Pancreas (tissue), 10 donors: ENCODE data around the gene ANKRD12. TPM values are rescaled to one million over a fixed set of nuclear protein-coding genes. Genes with fewer than 3 reads are reported as not detected.

Experiments
- ATAC-seq, 4 donors: fragments of 200-7000 bp; cut with Tn5 transposase; one replicate each; pipeline versions ENCODE4 v1.8.0 to v1.9.1; 2020; ENCODE audit warnings: mild to moderate bottlenecking in 4 of 4, moderate library complexity in 4 of 4
- DNase-seq, 6 donors: peaks; one replicate each; pipeline ENCODE4 v3.0.0-alpha.2; 2020
- FAIRE-seq: peaks from 2 replicates; lab custom pipeline; 2012; peaks lifted over from hg19 to GRCh38; lab: Jason Lieb, UNC
- H3K27ac ChIP-seq, 4 donors: fragments of 200-600 bp; sonication (generic); 1 replicate in 3 of 4; 2 replicates in 1 of 4; pipeline versions ENCODE4 v1.5.0 to v1.8.0; 2020
- H3K27me3 ChIP-seq, 4 donors: fragments of 200-600 bp; one replicate each; pipeline ENCODE4 v1.8.0; 2021
- H3K36me3 ChIP-seq, 3 donors: fragments of 200-600 bp; sonication (generic) in 1 of 3; one replicate each; pipeline versions ENCODE4 v1.5.0 to v1.8.0; 2020 to 2021
- H3K4me1 ChIP-seq, 3 donors: fragments of 200-600 bp; one replicate each; pipeline ENCODE4 v1.8.0; 2021
- H3K4me3 ChIP-seq, 4 donors: fragments of 200-600 bp; sonication (generic) in 2 of 4; one replicate each; pipeline versions ENCODE4 v1.5.0 to v1.8.0; 2020 to 2021
- H3K9me3 ChIP-seq, 4 donors: fragments of 200-600 bp; one replicate each; pipeline ENCODE4 v1.8.0; 2021
- WGBS, 2 donors: extraction: QIAGEN DNeasy Blood & Tissue Kit; methylation state at CpG; one replicate each; pipeline ENCODE4 v1.1.7; 2013; 5-methylcytosine and 5-hydroxymethylcytosine counted together
- intact Hi-C, 3 donors: fragments of 100-400 bp; cut with DNase I; formaldehyde crosslinking; loops; one replicate each; pipeline versions ENCODE4 v1.11.1 to v1.14.2; 2022
- polyA plus RNA-seq, 2 donors: library from polyadenylated mRNA; stranded (reverse); fragments of 200-250 nt; gene quantifications; one replicate each; pipeline ENCODE4 v1.2.3, GENCODE V29; 2013
- total RNA-seq, 6 donors: library from RNA; stranded (reverse); fragmentation: NEBNext Ultra II Directional in 4 of 6; extraction: Animal tissue kit (Norgen Biotek cat#: 25700) in 4 of 6; gene quantifications; one replicate each; pipeline versions ENCODE4 v1.2.1 to v1.2.4, GENCODE V29; 2021 to 2023
- TF ChIP-seq, protein P1 (sequence below), 4 donors: fragments of 200-600 bp; sonication (generic) in 3 of 4; IDR thresholded peaks; one replicate each; pipeline versions ENCODE4 v1.5.0 to v1.8.0; 2021; ENCODE audit warnings: antibody characterized with exemption in 4 of 4
- donor health status: healthy with polysubstance abuse.
- donor health status: DM: no; HTN: no; CAD: no; lungs with moderate emphysema.
- donor health status: DM: no; HTN: no; CAD: no.
- donor health status: control.
- donor health status: control.
- donor health status: Bipolar disorder and iron deficiency.
- donor health status: DM: yes; HTN: yes; CAD: no.
- donor health status: DM: no; HTN: no; CAD: no.
- donor health status: DM: no; HTN: no; CAD: no.
- donor health status: DM: yes; HTN: yes; CAD: no.

The ANKRD12 gene
- total and polyA plus RNA-seq, 8 donors, result 14.5 to 51.7 (median 27.3) TPM

DNA sequence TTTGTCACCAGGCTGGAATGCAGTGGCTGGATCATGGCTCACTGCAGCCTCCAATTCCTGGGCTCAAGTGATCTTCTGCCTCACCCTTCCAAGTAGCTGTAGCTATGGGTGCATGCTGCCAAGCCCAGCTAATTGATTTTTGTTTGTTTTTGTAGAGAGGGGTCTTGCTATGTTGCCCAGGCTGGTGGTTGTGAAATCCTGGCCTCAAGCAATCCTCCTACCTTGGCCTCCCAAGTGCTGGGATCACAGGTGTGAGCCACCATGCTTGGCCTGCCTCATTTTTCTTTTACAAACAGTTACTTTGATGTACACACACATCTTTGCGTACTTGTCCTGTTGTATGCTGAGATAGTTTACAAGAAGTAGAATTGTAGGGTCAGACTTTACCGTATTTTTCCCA, 13.1 kb upstream of the ANKRD12 start:
- intact Hi-C loops, result no loop called here
- TF ChIP-seq, protein P1, sequence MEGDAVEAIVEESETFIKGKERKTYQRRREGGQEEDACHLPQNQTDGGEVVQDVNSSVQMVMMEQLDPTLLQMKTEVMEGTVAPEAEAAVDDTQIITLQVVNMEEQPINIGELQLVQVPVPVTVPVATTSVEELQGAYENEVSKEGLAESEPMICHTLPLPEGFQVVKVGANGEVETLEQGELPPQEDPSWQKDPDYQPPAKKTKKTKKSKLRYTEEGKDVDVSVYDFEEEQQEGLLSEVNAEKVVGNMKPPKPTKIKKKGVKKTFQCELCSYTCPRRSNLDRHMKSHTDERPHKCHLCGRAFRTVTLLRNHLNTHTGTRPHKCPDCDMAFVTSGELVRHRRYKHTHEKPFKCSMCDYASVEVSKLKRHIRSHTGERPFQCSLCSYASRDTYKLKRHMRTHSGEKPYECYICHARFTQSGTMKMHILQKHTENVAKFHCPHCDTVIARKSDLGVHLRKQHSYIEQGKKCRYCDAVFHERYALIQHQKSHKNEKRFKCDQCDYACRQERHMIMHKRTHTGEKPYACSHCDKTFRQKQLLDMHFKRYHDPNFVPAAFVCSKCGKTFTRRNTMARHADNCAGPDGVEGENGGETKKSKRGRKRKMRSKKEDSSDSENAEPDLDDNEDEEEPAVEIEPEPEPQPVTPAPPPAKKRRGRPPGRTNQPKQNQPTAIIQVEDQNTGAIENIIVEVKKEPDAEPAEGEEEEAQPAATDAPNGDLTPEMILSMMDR (IDR thresholded peaks at IDR 0.05), result no peak
- Histone ChIP-seq H3K27ac (no peak overlapping the region), H3K36me3 (peaks cover 0 to 26% (median 13%) of the 10 kb centered on the region in 3 donors), H3K4me3 (no peak overlapping the region), H3K9me3 (no peaks in the 10 kb centered on the region), H3K4me1 (peaks cover 3 to 22% (median 11%) of the 10 kb centered on the region in 3 donors), H3K27me3 (no peaks in the 10 kb centered on the region)
- no peak for ATAC-seq
- DNase-seq, result no peak
- FAIRE-seq, result no peak
- WGBS, 2 donors, result 98% methylated on average over 2 of the region's 2 CpGs

DNA sequence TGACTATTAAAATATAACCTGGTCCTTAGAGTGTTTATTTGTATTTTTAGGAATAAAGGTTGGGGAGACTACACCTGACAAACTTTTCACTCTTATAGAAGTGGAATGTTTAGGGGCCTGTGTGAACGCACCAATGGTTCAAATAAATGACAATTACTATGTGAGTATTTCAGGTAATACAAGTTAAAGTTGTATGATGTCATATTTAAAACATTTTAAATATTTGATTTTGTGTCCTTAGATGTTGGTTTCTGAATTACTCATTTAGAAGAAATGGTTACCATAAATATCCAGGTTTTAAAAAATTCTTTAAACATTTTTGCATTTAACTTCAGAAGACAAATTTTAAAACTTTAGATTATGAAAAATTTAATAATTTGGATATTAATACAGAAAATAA, 11.8 kb upstream of the ANKRD12 start:
- no peaks in the 10 kb centered on the region for H3K9me3 ChIP-seq
- FAIRE-seq (peak; percentile 78), ATAC-seq (no peak), DNase-seq (no peak)
- H3K4me1 ChIP-seq, result peaks cover 0 to 15% (median 3%) of the 10 kb centered on the region in 3 donors
- no peaks in the 10 kb centered on the region for H3K27me3 ChIP-seq
- H3K4me3 ChIP-seq, result no peak overlapping the region
- peaks cover 0 to 31% (median 16%) of the 10 kb centered on the region in 3 donors for H3K36me3 ChIP-seq
- WGBS, 2 donors, result 68 to 79% methylated on average over 1 of the region's 1 CpG
- TF ChIP-seq, protein P1 (IDR thresholded peaks at IDR 0.05), result no peak
- no peak overlapping the region for H3K27ac ChIP-seq
- intact Hi-C loops, result no loop called here

DNA sequence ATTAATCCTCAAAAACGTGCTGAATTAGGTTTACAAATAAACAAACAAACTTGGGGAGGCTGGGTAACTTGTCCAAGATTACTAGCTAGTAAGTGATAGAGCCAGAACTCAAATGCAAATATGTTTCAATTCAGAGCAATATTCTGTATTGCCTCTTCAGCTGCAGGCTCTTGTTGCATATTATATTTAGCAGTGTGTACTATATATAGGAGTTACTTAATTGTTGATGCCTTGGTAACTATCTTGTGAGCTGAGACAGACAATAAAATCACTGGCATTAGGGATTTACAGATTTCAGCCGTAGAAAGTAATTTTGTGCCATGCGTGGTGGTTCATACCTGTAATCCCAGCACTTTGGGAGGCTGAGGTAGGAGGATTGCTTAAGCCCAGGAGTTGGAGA, 10.2 kb upstream of the ANKRD12 start:
- FAIRE-seq, result no peak
- H3K36me3 ChIP-seq, result peaks cover 3 to 30% (median 16%) of the 10 kb centered on the region in 3 donors
- intact Hi-C loops, result no loop called here

DNA sequence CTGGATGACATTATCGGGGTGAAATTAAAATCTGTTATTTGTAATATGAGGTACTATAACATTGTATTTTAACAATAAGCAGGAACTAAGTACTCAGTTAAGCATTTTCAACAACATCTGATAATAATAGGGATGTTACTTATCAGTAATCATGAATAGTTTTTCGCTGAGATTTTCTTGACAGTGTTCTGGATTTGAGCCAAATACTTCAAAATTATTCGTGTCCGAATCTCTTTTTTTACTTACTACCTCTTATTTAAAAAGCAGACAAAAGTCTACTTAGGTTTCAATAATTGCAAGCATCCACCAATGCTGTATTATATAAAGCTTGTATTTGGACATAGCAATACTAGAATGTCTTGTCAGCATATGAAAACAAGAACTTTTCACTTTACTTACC, 6.4 kb upstream of the ANKRD12 start:
- intact Hi-C loops, result no loop called here
- DNase-seq, result no peak
- TF ChIP-seq, protein P1 (IDR thresholded peaks at IDR 0.05), result no peak
- H3K27ac ChIP-seq, result no peak overlapping the region
- peaks cover 3 to 30% (median 12%) of the 10 kb centered on the region in 3 donors for H3K36me3 ChIP-seq
- H3K9me3 ChIP-seq, result no peaks in the 10 kb centered on the region
- ATAC-seq, result no peak
- no peak overlapping the region for H3K4me3 ChIP-seq
- H3K4me1 ChIP-seq, result peaks cover 0 to 17% (median 13%) of the 10 kb centered on the region in 3 donors
- no peak for FAIRE-seq
- no peaks in the 10 kb centered on the region for H3K27me3 ChIP-seq
- WGBS, 2 donors, result 66 to 72% methylated on average over 4 of the region's 4 CpGs

More for the DNA sequence above, 10.2 kb upstream of the ANKRD12 start:
- no peaks in the 10 kb centered on the region for H3K27me3 ChIP-seq
- ATAC-seq (no peak), DNase-seq (no peak)
- no peak overlapping the region for H3K4me3 ChIP-seq
- no peaks in the 10 kb centered on the region for H3K9me3 ChIP-seq
- 74 to 75% methylated on average over 3 of the region's 3 CpGs for WGBS, 2 donors
- H3K27ac ChIP-seq, result no peak overlapping the region
- H3K4me1 ChIP-seq, result peaks cover 0 to 3% (median 0%) of the 10 kb centered on the region in 3 donors
- TF ChIP-seq, protein P1 (IDR thresholded peaks at IDR 0.05), result no peak

DNA sequence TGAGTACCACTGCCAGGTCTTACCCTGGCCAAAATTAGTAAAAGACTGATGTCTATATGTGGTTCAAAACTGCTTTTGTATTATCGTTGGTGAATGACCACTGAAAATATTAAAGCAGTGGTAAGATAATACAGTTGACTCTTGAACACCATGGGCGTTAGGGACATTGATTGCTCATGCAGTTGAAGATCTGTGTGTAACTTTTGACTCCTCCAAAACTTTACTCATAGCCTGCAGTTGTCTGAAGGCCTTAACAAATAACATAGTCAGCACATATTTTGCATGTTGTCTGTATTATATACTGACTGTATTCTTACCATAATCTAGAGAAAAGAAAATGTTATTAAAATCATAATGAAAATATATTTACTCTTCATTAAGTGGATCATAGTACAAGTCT, 5.8 kb upstream of the ANKRD12 start:
- peaks cover 0 to 23% (median 17%) of the 10 kb centered on the region in 3 donors for H3K4me1 ChIP-seq
- intact Hi-C loops, result no loop called here
- ATAC-seq, result no peak

More for the DNA sequence above, 5.8 kb upstream of the ANKRD12 start:
- 38 to 55% methylated on average over 2 of the region's 2 CpGs for WGBS, 2 donors
- H3K4me3 ChIP-seq, result no peak overlapping the region
- peaks cover 3 to 26% (median 12%) of the 10 kb centered on the region in 3 donors for H3K36me3 ChIP-seq
- no peak for FAIRE-seq
- DNase-seq, result no peak
- TF ChIP-seq, protein P1 (IDR thresholded peaks at IDR 0.05), result no peak
- no peaks in the 10 kb centered on the region for H3K27me3 ChIP-seq
- no peaks in the 10 kb centered on the region for H3K9me3 ChIP-seq
- H3K27ac ChIP-seq, result no peak overlapping the region
